Glutamatergic neuron (in vitro differentiated cells): ENCODE measurements around the gene NSMCE1. TPM values are rescaled to one million over a fixed set of nuclear protein-coding genes. Genes with fewer than 3 reads are reported as not detected.

Experiments used
- DNase-seq: peaks from one replicate; pipeline ENCODE4 v3.0.0; 2022
- H3K27ac Mint-ChIP-seq: one replicate; pipeline ENCODE4 v1.8.0; 2020; ENCODE audit warnings: mild to moderate bottlenecking, mixed read lengths, inconsistent platforms; ENCODE audit not compliant: unreplicated experiment
- H3K27me3 Mint-ChIP-seq: one replicate; pipeline ENCODE4 v1.8.0; 2020; ENCODE audit warnings: mild to moderate bottlenecking, moderate library complexity, mixed read lengths, inconsistent platforms; ENCODE audit not compliant: unreplicated experiment
- H3K36me3 Mint-ChIP-seq: one replicate; pipeline ENCODE4 v1.8.0; 2020; ENCODE audit warnings: mild to moderate bottlenecking, mixed read lengths, inconsistent platforms; ENCODE audit not compliant: unreplicated experiment
- H3K4me1 Mint-ChIP-seq: one replicate; pipeline ENCODE4 v1.8.0; 2020; ENCODE audit warnings: mild to moderate bottlenecking, low read depth, mixed read lengths, inconsistent platforms; ENCODE audit not compliant: unreplicated experiment
- H3K4me3 Mint-ChIP-seq: one replicate; pipeline ENCODE4 v1.8.0; 2020; ENCODE audit warnings: mild to moderate bottlenecking, mixed read lengths, inconsistent platforms; ENCODE audit not compliant: unreplicated experiment
- H3K9me3 Mint-ChIP-seq: one replicate; pipeline ENCODE4 v1.8.0; 2020; ENCODE audit warnings: mild to moderate bottlenecking, moderate library complexity, mixed read lengths, inconsistent platforms; ENCODE audit not compliant: unreplicated experiment
- CTCF ChIP-seq: fragments of 200-600 bp; sonication (generic); IDR thresholded peaks from one replicate; pipeline ENCODE4 v1.5.0; 2021; ENCODE audit not compliant: partially characterized antibody, unreplicated experiment
- total RNA-seq: library from RNA; stranded (reverse); fragmentation: NEBNext Ultra II Directional; extraction: Animal tissue kit (Norgen Biotek cat#: 25700); gene quantifications from one replicate; pipeline ENCODE4 v1.2.1, GENCODE V29; 2021; ENCODE audit not compliant: unreplicated experiment

Gene NSMCE1
- total RNA-seq, 1 donor from 2014 or later, result 32.7 TPM

GRCh38 chr16:27258241-27258734 lies 10.3 kb downstream of the NSMCE1 start:
- no peak for DNase-seq
- no peak overlapping the region for H3K27ac Mint-ChIP-seq

GRCh38 chr16:27257271-27257670 lies 11.3 kb downstream of the NSMCE1 start:
- no peaks in the 10 kb centered on the region for H3K27me3 Mint-ChIP-seq
- no peaks in the 10 kb centered on the region for H3K9me3 Mint-ChIP-seq
- no peak for DNase-seq
- H3K4me3 Mint-ChIP-seq, result no peak overlapping the region
- no peak overlapping the region for H3K27ac Mint-ChIP-seq
- H3K36me3 Mint-ChIP-seq, result peaks cover 6% of the 10 kb centered on the region
- peaks cover 2% of the 10 kb centered on the region for H3K4me1 Mint-ChIP-seq
- no peak for TF ChIP-seq CTCF

More at GRCh38 chr16:27258241-27258734, 10.3 kb downstream of the NSMCE1 start:
- TF ChIP-seq CTCF, result no peak
- peaks cover 2% of the 10 kb centered on the region for H3K4me1 Mint-ChIP-seq
- no peaks in the 10 kb centered on the region for H3K9me3 Mint-ChIP-seq
- H3K36me3 Mint-ChIP-seq, result peaks cover 6% of the 10 kb centered on the region
- no peak overlapping the region for H3K4me3 Mint-ChIP-seq
- H3K27me3 Mint-ChIP-seq, result no peaks in the 10 kb centered on the region

GRCh38 chr16:27256861-27257260 lies 11.7 kb downstream of the NSMCE1 start:
- H3K27ac Mint-ChIP-seq, result no peak overlapping the region
- no peak for TF ChIP-seq CTCF
- no peaks in the 10 kb centered on the region for H3K27me3 Mint-ChIP-seq
- no peak overlapping the region for H3K4me3 Mint-ChIP-seq
- H3K9me3 Mint-ChIP-seq, result no peaks in the 10 kb centered on the region
- H3K36me3 Mint-ChIP-seq, result peaks cover 6% of the 10 kb centered on the region
- H3K4me1 Mint-ChIP-seq, result peaks cover 2% of the 10 kb centered on the region
- no peak for DNase-seq

GRCh38 chr16:27254262-27254811 lies 14.2 kb downstream of the NSMCE1 start:
- H3K27ac Mint-ChIP-seq, result no peak overlapping the region
- no peaks in the 10 kb centered on the region for H3K27me3 Mint-ChIP-seq
- H3K9me3 Mint-ChIP-seq, result no peaks in the 10 kb centered on the region
- H3K4me3 Mint-ChIP-seq, result no peak overlapping the region
- no peak for TF ChIP-seq CTCF
- H3K4me1 Mint-ChIP-seq, result peaks cover 2% of the 10 kb centered on the region
- DNase-seq, result no peak
- H3K36me3 Mint-ChIP-seq, result peaks cover 6% of the 10 kb centered on the region

GRCh38 chr16:27253526-27253930 lies 15.0 kb downstream of the NSMCE1 start:
- H3K27me3 Mint-ChIP-seq, result no peaks in the 10 kb centered on the region
- no peak overlapping the region for H3K4me3 Mint-ChIP-seq
- H3K36me3 Mint-ChIP-seq, result peaks cover 6% of the 10 kb centered on the region
- no peak for DNase-seq
- TF ChIP-seq CTCF, result no peak
- no peak overlapping the region for H3K27ac Mint-ChIP-seq
- H3K4me1 Mint-ChIP-seq, result peaks cover 2% of the 10 kb centered on the region
- H3K9me3 Mint-ChIP-seq, result no peaks in the 10 kb centered on the region
